ENCODE measurements around the gene SIRPB2.
"Not testable (repeated sequence)": the region's sequence is repeated elsewhere in the genome, so short reads cannot be mapped to it uniquely, and the experiment has no call there.

Gene SIRPB2

DNA sequence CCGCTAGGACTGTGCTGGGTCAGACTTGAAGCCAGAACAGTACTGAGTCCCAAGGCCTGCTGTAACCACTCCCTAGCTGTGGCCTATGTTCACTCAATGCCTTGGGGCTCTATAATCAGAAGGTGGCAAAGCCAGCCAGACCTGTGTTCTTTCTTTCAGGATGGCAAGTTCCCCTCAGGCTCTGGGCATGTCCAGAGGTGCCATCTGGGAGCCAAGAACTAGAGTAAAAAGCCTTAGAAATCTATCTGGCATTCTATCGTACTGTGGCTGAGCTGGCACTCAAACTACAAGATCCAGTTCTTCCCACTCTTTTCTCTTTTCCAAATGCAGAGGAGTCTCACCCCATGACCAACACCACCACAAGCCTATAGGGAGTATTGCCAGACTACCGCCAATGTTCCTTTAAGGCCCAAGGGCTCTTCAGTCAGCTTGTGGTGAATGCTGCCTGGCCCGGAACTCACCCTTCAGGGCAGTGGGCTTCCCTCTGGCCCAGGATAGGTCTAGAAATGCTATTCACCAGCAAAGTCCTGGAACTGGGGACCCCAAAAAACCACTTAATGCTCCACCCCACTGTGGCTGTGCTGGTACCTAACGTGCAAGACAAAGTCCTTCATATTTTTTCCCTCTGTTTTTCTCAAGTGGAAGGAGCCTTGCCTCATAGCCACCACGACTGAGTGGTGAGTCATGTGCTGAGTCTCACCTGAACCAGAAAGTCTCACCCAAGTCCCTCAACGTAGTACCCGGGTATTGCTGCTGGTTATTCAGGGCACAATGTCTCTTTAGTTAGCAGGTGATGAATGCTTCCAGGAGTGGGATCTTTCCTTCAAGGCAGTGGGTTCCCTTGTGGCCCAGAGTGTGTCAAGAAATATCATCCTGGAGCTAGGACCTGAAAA, 8.6 kb upstream of the SIRPB2 start:
- no peak for DNase-seq (ENCODE audit: low read depth, low spot score)

GRCh38 chr20:1497371-1497770, 6.2 kb upstream of the SIRPB2 start:
- DNase-seq (ENCODE audit: low read depth, low spot score), result not testable (repeated sequence)

DNA sequence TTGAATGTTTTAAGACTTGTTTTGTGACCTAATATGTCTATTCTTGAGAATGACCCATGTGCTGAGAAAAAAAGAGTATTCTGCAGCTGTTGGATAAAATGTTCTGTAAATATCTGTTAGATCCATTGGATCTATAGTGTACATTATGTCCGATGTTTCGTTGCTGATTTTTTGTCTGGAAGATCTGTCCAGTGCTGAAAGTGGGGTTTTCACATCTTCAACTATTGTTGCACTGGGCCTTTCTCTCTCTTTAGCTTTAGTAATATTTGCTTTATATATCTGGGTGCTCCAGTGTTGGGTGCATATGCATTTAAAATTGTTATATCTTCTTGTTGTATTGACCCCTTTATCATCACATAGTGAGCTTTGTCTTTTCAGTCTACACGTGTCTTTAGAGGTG, 5.7 kb upstream of the SIRPB2 start:
- no peak for DNase-seq (ENCODE audit: low read depth, low spot score)

DNA sequence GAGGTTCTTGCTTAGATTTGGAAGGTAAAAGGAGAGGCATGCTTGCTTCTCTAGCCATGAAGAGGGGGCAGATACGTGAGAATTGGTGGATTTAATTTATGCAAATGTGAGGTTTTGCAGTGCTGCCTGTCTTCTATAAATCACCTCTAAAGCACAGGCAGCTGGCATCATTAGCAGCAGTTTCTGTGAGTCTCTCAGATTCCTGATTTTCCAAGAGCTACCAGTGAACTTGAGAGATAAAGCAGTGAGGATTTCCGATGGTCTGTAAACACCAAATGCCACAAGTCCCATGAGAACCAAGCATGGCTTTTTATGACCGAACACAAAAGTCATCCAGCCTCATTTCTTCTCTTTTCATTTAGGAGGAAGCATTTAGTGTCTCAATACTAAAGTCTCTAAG, 3.2 kb upstream of the SIRPB2 start:
- DNase-seq (ENCODE audit: low read depth, low spot score), result no peak

GRCh38 chr20:1493536-1493935, 2.3 kb upstream of the SIRPB2 start:
- DNase-seq (ENCODE audit: low read depth, low spot score), result no peak

DNA sequence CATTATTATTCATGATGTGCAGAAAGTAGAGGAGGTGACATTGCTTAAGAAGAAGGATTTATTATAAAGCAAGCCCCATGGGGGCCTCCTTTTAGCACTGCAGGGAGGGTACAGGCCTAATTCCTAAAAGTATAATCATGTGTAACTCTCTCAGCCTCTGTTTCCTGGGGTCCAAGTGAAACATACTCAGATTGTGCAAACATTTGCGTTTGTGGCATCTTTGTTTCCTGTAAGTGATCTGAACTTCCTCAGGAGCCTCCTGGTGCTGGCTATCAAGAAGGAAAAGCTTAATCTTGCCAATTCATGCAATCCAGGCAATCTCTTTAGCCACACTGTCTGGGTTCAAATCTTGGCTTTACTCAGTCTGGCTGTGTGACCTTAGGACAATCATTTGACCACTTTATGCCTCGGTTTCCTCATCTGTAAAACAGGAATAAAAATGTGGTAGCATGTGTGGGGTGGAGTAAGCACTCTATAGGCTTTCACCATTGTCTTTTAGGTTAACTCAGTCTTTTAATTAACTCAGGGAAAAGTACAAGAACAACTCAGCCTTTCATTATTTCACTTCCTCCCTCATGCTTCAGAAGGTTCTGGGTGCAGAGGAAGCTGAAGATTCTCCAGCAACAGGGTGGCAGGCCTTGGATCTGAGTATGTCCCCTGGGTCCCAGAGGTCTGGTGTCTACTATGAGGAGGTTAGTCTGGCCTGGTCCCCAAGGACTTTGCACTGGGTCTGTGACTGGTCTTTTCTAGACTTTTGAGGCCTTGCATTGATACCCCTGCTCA, 831 bp upstream of the SIRPB2 start:
- DNase-seq (ENCODE audit: low read depth, low spot score), result no peak

DNA sequence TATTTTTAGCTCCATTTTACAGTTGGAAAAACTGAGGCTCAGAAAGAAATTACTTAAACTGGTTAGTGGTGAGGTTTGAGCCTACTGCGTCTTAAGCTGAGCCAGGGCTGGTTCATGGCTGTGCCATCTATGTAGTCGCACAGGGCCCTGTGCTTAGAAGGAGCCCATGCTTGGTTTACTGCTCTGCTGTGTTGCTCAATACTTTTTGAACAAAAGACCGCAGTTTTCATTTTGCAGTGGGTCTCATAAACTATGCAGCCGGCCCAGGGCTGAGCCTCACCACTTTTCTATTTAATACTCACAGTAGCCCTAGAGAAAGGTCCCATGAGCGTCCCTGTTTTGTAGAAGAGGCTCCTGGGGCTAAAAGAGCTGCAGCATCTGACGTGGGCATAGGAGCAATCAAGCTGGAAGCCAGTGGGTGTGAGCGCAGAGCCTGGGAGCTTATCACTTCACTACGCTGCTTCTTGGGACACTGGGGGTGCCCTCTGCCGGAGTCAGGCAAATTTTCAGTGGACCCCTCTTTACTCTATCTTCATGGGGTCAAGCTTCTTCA, 501 bp downstream of the SIRPB2 start:
- DNase-seq (ENCODE audit: low read depth, low spot score), result no peak

GRCh38 chr20:1489764-1490436, 1.3 kb downstream of the SIRPB2 start:
- no peak for DNase-seq (ENCODE audit: low read depth, low spot score)

GRCh38 chr20:1489325-1489724, 1.9 kb downstream of the SIRPB2 start:
- no peak for DNase-seq (ENCODE audit: low read depth, low spot score)

DNA sequence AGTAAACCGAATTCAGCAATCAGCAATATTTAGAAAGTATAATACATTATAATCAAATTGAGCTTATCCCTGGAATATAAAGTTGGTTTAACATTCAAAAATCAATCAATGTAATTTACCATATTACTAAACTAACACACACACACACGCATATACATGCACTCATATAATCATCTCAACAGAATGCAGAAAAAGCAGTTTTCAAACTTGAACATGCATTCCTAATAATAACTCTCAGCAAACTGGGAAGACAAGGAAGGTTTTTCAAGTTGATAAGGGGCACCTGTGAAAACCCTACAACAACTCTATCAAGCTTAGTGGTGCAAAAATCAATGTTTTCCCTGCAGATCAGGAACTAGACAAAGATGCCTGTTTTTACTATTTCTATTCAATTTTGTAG, 4.7 kb downstream of the SIRPB2 start:
- DNase-seq (ENCODE audit: low read depth, low spot score), result no peak

DNA sequence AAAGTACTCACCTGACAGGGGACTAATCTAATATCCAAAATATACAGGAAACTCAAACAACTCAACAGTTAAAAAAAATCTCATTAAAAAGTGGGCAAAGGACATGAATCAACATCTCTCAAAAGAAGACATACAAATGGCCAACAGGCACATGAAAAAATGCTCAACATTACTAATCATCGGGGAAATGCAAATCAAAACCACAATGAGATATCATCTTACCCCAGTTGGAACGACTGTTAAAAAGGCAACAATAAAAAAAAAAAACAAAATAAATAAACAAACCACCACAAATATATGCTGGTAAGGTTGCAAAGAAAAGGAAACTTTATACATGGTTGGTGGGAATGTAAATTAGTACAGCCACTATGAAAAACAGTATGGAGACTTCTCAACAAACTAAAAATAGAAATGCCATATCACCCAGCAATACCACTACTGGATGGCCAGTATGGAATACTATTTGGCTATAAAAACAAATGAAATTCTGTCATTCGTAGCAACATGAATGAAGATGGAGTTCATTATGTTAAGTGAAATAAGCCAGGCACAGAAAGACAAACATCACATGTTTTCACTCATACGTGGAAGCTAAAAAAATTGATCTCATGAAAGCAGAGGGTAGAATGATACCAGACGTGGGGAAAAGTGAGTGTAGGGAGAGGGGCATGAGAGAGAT, 6.6 kb downstream of the SIRPB2 start:
- no peak for DNase-seq (ENCODE audit: low read depth, low spot score)

- no peak for DNase-seq (ENCODE audit: low read depth, low spot score)
Observed at GRCh38 chr20:1479831-1480595, 11.2 kb downstream of the SIRPB2 start.

DNA sequence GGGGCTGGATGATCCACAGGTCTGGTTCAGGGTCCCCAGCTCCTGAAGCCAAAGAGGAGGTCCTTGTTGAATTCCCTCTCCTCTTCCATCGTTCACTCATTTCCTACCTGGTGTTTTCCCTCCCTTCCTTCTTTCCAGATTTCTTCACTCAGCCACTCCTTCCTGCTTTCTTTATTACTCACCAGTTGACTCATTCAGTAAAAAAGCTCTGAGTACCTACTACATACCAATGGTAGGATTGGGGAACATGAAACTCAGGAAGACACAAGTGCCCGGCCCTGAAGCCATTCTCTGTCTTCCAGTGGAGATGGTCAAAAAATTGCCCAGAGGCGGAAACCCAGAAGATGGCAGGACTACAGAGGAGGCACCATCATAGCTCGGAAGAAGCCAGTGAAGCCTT, 12.7 kb downstream of the SIRPB2 start:
- DNase-seq (ENCODE audit: low read depth, low spot score), result no peak

DNA sequence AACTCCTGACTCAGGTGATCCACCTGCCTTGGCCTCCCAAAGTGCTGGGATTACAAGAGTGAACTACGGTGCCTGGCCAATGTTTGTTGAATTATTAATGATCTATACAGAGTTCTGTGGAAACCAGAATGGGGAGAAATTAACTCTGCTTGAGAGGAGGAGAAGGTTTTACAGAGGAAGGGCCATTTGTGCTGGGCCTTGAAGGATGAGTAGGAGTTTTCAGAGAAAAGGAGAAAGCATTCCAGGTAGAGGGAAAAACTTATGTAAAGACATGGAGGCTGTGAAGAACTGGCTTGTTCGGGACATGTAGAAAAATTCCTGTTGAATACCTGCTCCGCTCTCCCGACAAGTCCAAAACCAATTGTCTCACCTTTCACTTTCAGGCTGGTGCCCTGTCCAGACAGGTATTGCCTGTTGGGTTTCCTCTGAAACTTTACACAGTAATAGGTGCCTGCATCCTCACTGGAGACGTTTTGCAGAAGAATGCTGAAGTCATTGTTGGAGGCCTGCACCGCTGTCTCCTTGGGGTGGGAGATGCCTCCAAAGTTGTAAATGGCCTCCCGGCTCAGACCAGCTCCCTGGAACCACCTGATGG, 13.2 kb downstream of the SIRPB2 start:
- DNase-seq (ENCODE audit: low read depth, low spot score), result no peak

DNA sequence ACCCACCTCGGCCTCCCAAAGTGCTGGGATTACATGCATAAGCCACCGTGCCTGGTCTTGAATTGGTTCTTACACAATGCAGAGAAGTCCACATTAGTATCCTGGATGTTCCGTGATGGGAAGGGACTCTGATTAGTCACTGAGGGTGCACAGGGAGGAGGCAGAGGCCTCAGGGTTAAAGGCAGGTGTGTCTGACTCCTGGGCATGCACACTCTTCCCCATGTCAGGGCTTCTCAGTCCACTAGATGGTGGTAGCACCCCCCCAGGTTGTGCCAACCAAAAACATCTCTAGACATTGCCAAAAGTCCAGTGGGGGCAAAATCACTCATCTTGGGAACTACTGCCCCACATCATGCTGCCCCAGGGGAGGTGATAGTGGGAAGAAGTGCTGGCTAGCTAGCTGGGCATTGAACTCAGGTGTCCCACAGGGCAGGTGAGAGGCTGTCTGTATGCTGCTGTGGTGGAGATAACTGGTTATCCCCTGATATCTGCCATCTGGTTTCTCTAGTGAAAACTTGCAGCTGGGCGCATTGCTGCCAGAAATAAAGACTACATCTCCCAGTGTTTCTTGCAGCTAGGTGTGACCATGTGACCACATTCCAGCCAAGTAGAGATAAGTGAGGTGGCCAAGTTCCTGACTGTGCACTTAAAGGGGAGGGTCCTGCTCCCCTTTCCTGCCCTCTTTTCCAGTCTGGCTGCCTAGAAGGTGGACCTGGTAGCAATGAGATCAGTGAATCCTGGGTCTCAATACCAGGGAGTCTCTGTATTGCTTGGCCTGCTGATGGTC, 16.2 kb downstream of the SIRPB2 start:
- DNase-seq (ENCODE audit: low read depth, low spot score), result peak; percentile 20

DNA sequence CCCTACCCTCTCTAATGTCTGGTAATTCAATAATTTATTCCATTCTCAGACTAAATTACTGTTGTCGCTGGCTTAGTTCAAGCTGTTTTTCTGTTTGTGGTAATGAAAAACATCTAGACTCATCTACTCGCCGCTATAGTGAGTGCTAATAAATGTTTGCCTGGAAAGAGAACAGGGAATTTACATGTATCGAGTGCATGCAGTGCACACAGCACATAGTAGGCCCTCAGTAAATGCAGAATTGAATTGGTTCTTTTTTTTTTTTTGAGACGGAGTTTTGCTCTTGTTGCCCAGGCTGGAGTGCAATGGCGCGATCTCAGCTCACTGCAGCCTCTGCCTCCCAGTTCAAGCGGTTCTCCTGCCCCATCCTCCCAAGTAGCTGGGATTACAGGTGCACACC, 16.9 kb downstream of the SIRPB2 start:
- DNase-seq (ENCODE audit: low read depth, low spot score), result no peak

- DNase-seq (ENCODE audit: low read depth, low spot score), result no peak
Observed at GRCh38 chr20:1473246-1474220, 17.7 kb downstream of the SIRPB2 start.

DNA sequence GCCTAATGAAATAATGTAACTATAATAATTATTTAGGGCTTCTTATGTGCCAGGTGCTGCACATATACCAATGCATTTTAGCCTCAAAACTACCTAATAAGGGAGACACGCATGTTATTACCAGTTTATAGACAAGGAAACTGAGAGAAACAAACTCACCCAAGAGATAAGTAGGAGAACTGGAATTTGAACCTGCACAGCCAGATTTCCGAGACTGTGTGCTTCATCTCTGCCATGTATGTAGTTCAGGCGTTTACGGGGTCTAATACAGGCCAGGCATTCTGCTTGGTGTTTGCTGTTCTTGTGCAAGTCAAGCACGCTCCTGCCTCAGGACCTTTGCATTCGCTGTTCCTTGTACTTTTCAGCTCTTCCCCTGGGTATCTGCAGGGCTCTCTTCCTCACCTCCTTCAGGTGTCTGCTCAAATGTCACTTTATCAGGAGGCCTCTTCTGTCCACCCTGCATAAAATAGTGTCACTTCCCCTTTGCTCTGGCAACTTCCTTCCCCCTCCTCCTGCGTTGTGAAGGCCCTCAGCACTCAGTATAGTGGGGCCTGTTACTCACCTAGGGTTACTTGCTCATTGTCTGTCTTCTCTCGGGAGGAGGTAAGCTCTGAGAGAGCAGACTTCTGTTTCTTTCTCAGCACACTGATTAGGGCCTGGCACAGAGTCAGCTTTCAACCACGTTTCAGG, 18.5 kb downstream of the SIRPB2 start:
- DNase-seq (ENCODE audit: low read depth, low spot score), result no peak
